HG02571 (cell line): ENCODE data around the gene STK17A.

Experiments
- ATAC-seq: cut with Tn5 transposase; IDR thresholded peaks from one replicate; pipeline ENCODE4 v1.9.1; 2021; ENCODE audit warnings: mild to moderate bottlenecking, moderate library complexity; ENCODE audit not compliant: unreplicated experiment

STK17A gene

GRCh38 chr7:43630482-43630881 is 47.6 kb downstream of the STK17A start:
- no peak for ATAC-seq

- no peak for ATAC-seq
Observed at GRCh38 chr7:43631559-43631958, 48.7 kb downstream of the STK17A start.

GRCh38 chr7:43632746-43633145 is 49.8 kb downstream of the STK17A start:
- no peak for ATAC-seq

- no peak for ATAC-seq
Observed at GRCh38 chr7:43634384-43634783, 51.5 kb downstream of the STK17A start.

- ATAC-seq: no peak
Observed at GRCh38 chr7:43636093-43636492, 53.2 kb downstream of the STK17A start.

GRCh38 chr7:43637114-43637806 is 54.4 kb downstream of the STK17A start:
- no peak for ATAC-seq

- ATAC-seq: no peak
Observed at GRCh38 chr7:43639858-43640491, 57.1 kb downstream of the STK17A start.

- no peak for ATAC-seq
Observed at GRCh38 chr7:43640679-43641078, 57.8 kb downstream of the STK17A start.

- ATAC-seq: no peak
Observed at GRCh38 chr7:43642897-43643630, 60.2 kb downstream of the STK17A start.

- ATAC-seq: no peak
Observed at GRCh38 chr7:43643846-43644245, 60.9 kb downstream of the STK17A start.

- ATAC-seq: no peak
Observed at GRCh38 chr7:43645699-43646226, 62.9 kb downstream of the STK17A start.

- ATAC-seq: no peak
Observed at GRCh38 chr7:43646603-43647338, 63.9 kb downstream of the STK17A start.

- ATAC-seq: no peak
Observed at GRCh38 chr7:43647339-43647672, 64.4 kb downstream of the STK17A start.

- ATAC-seq: no peak
Observed at GRCh38 chr7:43647673-43648472, 65.0 kb downstream of the STK17A start.

GRCh38 chr7:43648473-43649406 is 65.8 kb downstream of the STK17A start:
- ATAC-seq: peak; percentile 64

GRCh38 chr7:43649755-43650274 is 66.9 kb downstream of the STK17A start:
- peak; percentile 59 for ATAC-seq

- no peak for ATAC-seq
Observed at GRCh38 chr7:43650457-43651052, 67.6 kb downstream of the STK17A start.

- ATAC-seq: no peak
Observed at GRCh38 chr7:43652364-43652763, 69.5 kb downstream of the STK17A start.

- no peak for ATAC-seq
Observed at GRCh38 chr7:43653466-43653865, 70.6 kb downstream of the STK17A start.
